ENCODE results near the gene TTYH3. TPM values are rescaled to one million over a fixed set of nuclear protein-coding genes. Genes with fewer than 3 reads are reported as not detected.

TTYH3 gene
- total RNA-seq, 4 donors from 2014 or later, result 7.2 to 43.2 (median 15.7) TPM

DNA sequence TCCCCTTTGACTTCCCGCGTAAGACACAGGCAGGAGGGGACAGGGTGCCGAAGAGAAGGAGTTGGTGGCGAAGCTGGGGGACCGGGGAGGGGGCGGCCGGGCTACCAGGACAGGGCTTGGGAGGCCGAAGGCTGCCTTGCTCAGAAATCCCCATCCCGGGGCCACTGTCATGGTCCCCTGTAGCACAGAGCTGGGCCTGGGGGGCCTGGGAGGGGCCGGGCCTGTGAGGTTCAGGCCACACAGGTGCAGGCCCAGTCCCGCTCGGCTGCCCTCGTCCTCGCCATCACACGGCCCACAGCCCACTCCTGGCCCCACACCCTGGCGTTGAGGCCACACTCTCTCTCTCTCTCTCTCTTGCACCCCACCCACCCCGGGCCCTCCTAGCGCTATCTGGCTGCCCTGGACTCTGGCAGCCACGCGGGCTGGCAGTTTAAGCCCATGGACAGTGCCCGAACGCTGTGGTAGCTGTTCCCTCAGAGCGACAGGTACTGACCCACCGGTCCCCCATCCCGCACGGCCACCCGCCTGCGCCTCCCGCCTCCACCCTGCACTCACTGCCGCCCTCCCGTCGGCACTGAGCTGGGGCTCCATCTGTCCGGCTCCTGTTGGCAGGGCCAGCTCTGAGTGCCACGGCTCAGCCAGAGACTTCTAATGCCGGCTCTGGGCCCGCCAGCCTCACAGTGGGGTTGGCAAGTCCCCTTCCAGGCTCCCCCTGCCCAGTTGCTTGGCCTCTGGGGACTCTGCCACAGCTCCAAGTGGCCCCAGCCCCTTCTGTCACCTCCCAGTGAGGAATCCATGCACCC, 28.0 kb downstream of the TTYH3 start:
- 87 to 89% methylated on average over 33 to 36 of the region's 36 CpGs for WGBS, 2 donors
- no peak for DNase-seq (ENCODE audit: low spot score in 2 of 2)
- Histone ChIP-seq H3K4me1 (peaks cover 0 to 25% (median 8%) of the 10 kb centered on the region in 4 donors), H3K27ac (no peak overlapping the region), H3K4me3 (no peak overlapping the region), H3K36me3 (peaks cover 0 to 68% (median 16%) of the 10 kb centered on the region in 3 donors), H3K27me3 (no peaks in the 10 kb centered on the region), H3K9me3 (no peaks in the 10 kb centered on the region)
- TF ChIP-seq EP300 (IDR thresholded peaks at IDR 0.05) (no peak), POLR2A (IDR thresholded peaks at IDR 0.05) (no peak)
- TF ChIP-seq, protein P1, sequence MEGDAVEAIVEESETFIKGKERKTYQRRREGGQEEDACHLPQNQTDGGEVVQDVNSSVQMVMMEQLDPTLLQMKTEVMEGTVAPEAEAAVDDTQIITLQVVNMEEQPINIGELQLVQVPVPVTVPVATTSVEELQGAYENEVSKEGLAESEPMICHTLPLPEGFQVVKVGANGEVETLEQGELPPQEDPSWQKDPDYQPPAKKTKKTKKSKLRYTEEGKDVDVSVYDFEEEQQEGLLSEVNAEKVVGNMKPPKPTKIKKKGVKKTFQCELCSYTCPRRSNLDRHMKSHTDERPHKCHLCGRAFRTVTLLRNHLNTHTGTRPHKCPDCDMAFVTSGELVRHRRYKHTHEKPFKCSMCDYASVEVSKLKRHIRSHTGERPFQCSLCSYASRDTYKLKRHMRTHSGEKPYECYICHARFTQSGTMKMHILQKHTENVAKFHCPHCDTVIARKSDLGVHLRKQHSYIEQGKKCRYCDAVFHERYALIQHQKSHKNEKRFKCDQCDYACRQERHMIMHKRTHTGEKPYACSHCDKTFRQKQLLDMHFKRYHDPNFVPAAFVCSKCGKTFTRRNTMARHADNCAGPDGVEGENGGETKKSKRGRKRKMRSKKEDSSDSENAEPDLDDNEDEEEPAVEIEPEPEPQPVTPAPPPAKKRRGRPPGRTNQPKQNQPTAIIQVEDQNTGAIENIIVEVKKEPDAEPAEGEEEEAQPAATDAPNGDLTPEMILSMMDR (IDR thresholded peaks at IDR 0.05), result no peak

DNA sequence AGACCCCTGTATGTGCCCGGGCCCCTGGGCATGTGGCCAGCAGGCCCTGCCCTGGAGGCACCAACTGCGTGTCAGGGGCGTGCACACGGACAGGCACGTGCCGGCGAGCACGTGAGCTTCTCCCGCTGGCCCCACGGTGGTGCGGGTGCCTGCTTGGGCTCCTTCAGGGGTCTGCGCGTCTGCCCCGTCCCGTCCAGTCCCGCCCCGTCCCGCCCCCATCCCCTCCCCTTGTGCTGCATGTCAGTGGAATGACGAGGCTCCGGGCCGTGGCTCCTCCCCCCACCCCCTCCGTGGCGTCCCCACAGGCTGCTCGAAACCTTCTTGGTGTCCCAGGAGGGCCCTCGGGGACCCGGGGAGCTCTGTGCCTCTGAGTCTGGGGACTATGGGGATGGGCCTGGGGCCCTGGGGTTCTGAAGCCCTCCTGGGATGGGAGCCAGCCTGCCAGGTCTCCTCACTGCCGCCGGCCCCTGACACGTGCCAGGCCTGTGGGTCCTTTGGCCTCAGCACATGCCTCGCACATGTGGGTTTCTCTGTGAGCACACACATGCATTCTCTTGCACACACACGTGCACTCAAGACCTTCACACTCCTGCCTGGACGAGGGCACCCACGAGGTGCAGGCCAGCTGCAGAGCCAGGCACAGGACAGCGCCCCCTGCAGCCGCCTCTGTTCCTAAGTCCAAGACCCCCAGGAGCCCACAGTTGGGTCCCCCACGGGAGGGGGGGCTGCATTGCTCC, 28.7 kb downstream of the TTYH3 start:
- peaks cover 0 to 31% (median 8%) of the 10 kb centered on the region in 4 donors for H3K4me1 ChIP-seq
- peaks cover 0 to 66% (median 16%) of the 10 kb centered on the region in 3 donors for H3K36me3 ChIP-seq
- DNase-seq (ENCODE audit: low spot score in 2 of 2), result no peak
- no peak overlapping the region for H3K4me3 ChIP-seq
- H3K27ac ChIP-seq, result no peak overlapping the region
- no peaks in the 10 kb centered on the region for H3K9me3 ChIP-seq
- no peaks in the 10 kb centered on the region for H3K27me3 ChIP-seq
- WGBS, 2 donors, result 80 to 86% methylated on average over 6 to 29 of the region's 36 CpGs
- TF ChIP-seq EP300 (IDR thresholded peaks at IDR 0.05) (no peak), POLR2A (IDR thresholded peaks at IDR 0.05) (no peak)
- TF ChIP-seq, protein P1 (IDR thresholded peaks at IDR 0.05), result peak in 1 of 5 experiments; percentile 17

DNA sequence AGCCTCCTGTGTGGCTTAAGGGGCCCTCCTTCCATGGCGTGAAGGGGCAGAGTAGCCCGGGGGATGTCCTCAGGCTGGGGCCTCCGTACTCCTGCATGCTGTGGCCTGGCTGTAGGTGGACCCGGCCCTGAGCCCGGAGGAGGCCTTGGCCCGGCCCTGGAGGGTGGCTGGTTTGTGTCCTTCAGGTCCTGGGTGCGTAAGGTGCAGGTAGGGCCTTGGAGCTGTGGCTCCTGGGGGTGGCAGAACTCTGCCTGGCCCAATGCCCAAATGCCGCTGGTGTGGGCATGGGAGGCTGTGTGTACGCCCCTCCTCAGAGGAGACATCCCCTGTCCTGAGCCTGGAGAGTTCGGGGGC, 29.3 kb downstream of the TTYH3 start:
- WGBS, 2 donors, result 85 to 90% methylated on average over 5 to 7 of the region's 10 CpGs
- H3K27ac ChIP-seq, result no peak overlapping the region
- TF ChIP-seq POLR2A (IDR thresholded peaks at IDR 0.05) (no peak), EP300 (IDR thresholded peaks at IDR 0.05) (no peak)
- TF ChIP-seq, protein P1 (IDR thresholded peaks at IDR 0.05), result no peak
- H3K27me3 ChIP-seq, result no peaks in the 10 kb centered on the region
- no peaks in the 10 kb centered on the region for H3K9me3 ChIP-seq
- H3K36me3 ChIP-seq, result peaks cover 0 to 63% (median 15%) of the 10 kb centered on the region in 3 donors
- DNase-seq (ENCODE audit: low spot score in 2 of 2), result no peak
- H3K4me1 ChIP-seq, result peaks cover 0 to 34% (median 8%) of the 10 kb centered on the region in 4 donors
- H3K4me3 ChIP-seq, result no peak overlapping the region

DNA sequence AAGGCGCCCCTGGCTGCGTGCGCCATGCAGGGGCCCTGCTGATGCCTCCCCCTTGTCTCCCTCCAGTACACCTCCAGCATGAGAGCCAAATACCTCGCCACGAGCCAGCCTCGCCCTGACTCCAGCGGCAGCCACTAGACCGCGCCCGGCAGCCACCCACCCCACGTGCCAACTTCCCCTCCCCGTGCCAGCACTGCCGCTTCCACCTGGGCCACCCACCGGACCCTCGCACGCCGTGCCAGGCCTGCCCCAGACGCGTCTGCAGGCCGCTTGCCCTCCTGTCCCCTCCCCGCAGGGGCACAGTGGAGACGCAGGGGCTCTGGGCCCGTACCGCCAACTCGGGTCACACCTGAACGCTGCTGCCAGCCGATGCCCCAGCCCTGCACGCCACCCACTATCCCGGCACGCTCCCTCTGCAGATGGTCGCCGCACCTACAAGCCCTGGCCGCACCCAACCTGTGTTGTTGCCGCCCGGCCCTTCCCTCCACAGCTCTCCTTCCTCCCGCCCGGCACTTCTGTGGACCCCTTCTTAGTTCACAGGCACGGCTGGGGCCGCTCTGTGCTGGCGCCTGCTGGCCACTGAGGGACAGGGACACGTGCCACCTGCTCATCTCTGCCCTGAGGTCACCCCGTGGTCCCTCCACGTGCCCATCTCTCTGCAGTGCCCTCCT, 30.0 kb downstream of the TTYH3 start:
- TF ChIP-seq, protein P1 (IDR thresholded peaks at IDR 0.05), result no peak
- TF ChIP-seq POLR2A (IDR thresholded peaks at IDR 0.05) (no peak), EP300 (IDR thresholded peaks at IDR 0.05) (no peak)
- H3K4me3 ChIP-seq, result no peak overlapping the region
- 92 to 95% methylated on average over 40 to 42 of the region's 43 CpGs for WGBS, 2 donors
- peaks cover 0 to 2% (median 0%) of the 10 kb centered on the region in 4 donors for H3K9me3 ChIP-seq
- H3K27ac ChIP-seq, result no peak overlapping the region
- no peaks in the 10 kb centered on the region for H3K27me3 ChIP-seq
- peaks cover 0 to 34% (median 8%) of the 10 kb centered on the region in 4 donors for H3K4me1 ChIP-seq
- H3K36me3 ChIP-seq, result peaks cover 0 to 56% (median 8%) of the 10 kb centered on the region in 3 donors
- DNase-seq (ENCODE audit: low spot score in 2 of 2), result no peak
